ENCODE results near the gene PABPC1L.

The PABPC1L gene

GRCh38 chr20:44886828-44887227 lies 23.0 kb upstream of the PABPC1L start:
- no peak overlapping the region for H2AFZ ChIP-seq (ENCODE audit: low read depth, low read length)
- H3K27me3 ChIP-seq (ENCODE audit: insufficient read depth, low read length): no peaks in the 10 kb centered on the region
- peaks cover 14% of the 10 kb centered on the region for H3K4me1 ChIP-seq (ENCODE audit: insufficient read depth, low read length)
- H3K36me3 ChIP-seq (ENCODE audit: insufficient read depth, low read length): peaks cover 9% of the 10 kb centered on the region
- H3K9me3 ChIP-seq (ENCODE audit: low read length): no peaks in the 10 kb centered on the region
- H3K4me3 ChIP-seq (ENCODE audit: low read length): peak overlapping the region; percentile 99

GRCh38 chr20:44887466-44887865 lies 22.4 kb upstream of the PABPC1L start:
- Histone ChIP-seq H3K27me3 (ENCODE audit: insufficient read depth, low read length) (no peaks in the 10 kb centered on the region), H3K9me3 (ENCODE audit: low read length) (no peaks in the 10 kb centered on the region), H2AFZ (ENCODE audit: low read depth, low read length) (no peak overlapping the region), H3K4me3 (ENCODE audit: low read length) (peak overlapping the region; percentile 99), H3K36me3 (ENCODE audit: insufficient read depth, low read length) (peaks cover 9% of the 10 kb centered on the region), H3K4me1 (ENCODE audit: insufficient read depth, low read length) (peaks cover 14% of the 10 kb centered on the region)

- no peak overlapping the region for H2AFZ ChIP-seq (ENCODE audit: low read depth, low read length)
- H3K4me3 ChIP-seq (ENCODE audit: low read length): no peak overlapping the region
- H3K36me3 ChIP-seq (ENCODE audit: insufficient read depth, low read length): peaks cover 9% of the 10 kb centered on the region
- H3K27me3 ChIP-seq (ENCODE audit: insufficient read depth, low read length): no peaks in the 10 kb centered on the region
- H3K9me3 ChIP-seq (ENCODE audit: low read length): no peaks in the 10 kb centered on the region
- H3K4me1 ChIP-seq (ENCODE audit: insufficient read depth, low read length): peaks cover 14% of the 10 kb centered on the region
Observed at GRCh38 chr20:44888226-44889103, 21.4 kb upstream of the PABPC1L start.

- Histone ChIP-seq H3K4me1 (ENCODE audit: insufficient read depth, low read length) (peaks cover 8% of the 10 kb centered on the region), H3K36me3 (ENCODE audit: insufficient read depth, low read length) (peaks cover 13% of the 10 kb centered on the region), H2AFZ (ENCODE audit: low read depth, low read length) (no peak overlapping the region), H3K4me3 (ENCODE audit: low read length) (no peak overlapping the region), H3K9me3 (ENCODE audit: low read length) (no peaks in the 10 kb centered on the region), H3K27me3 (ENCODE audit: insufficient read depth, low read length) (no peaks in the 10 kb centered on the region)
Observed at GRCh38 chr20:44891826-44892225, 18.0 kb upstream of the PABPC1L start.

- H3K4me1 ChIP-seq (ENCODE audit: insufficient read depth, low read length): no peaks in the 10 kb centered on the region
- H2AFZ ChIP-seq (ENCODE audit: low read depth, low read length): no peak overlapping the region
- H3K4me3 ChIP-seq (ENCODE audit: low read length): no peak overlapping the region
- peaks cover 8% of the 10 kb centered on the region for H3K36me3 ChIP-seq (ENCODE audit: insufficient read depth, low read length)
- peaks cover 2% of the 10 kb centered on the region for H3K9me3 ChIP-seq (ENCODE audit: low read length)
- H3K27me3 ChIP-seq (ENCODE audit: insufficient read depth, low read length): no peaks in the 10 kb centered on the region
Observed at GRCh38 chr20:44894959-44895358, 14.9 kb upstream of the PABPC1L start.

- H3K27me3 ChIP-seq (ENCODE audit: insufficient read depth, low read length): no peaks in the 10 kb centered on the region
- H3K9me3 ChIP-seq (ENCODE audit: low read length): peaks cover 2% of the 10 kb centered on the region
- no peak overlapping the region for H2AFZ ChIP-seq (ENCODE audit: low read depth, low read length)
- H3K4me3 ChIP-seq (ENCODE audit: low read length): no peak overlapping the region
- H3K36me3 ChIP-seq (ENCODE audit: insufficient read depth, low read length): peaks cover 17% of the 10 kb centered on the region
- H3K4me1 ChIP-seq (ENCODE audit: insufficient read depth, low read length): no peaks in the 10 kb centered on the region
Observed at GRCh38 chr20:44896583-44896982, 13.3 kb upstream of the PABPC1L start.

GRCh38 chr20:44897133-44897532 lies 12.7 kb upstream of the PABPC1L start:
- no peak overlapping the region for H2AFZ ChIP-seq (ENCODE audit: low read depth, low read length)
- H3K4me3 ChIP-seq (ENCODE audit: low read length): no peak overlapping the region
- H3K36me3 ChIP-seq (ENCODE audit: insufficient read depth, low read length): peaks cover 22% of the 10 kb centered on the region
- H3K27me3 ChIP-seq (ENCODE audit: insufficient read depth, low read length): no peaks in the 10 kb centered on the region
- H3K9me3 ChIP-seq (ENCODE audit: low read length): peaks cover 2% of the 10 kb centered on the region
- no peaks in the 10 kb centered on the region for H3K4me1 ChIP-seq (ENCODE audit: insufficient read depth, low read length)

GRCh38 chr20:44900231-44900854 lies 9.5 kb upstream of the PABPC1L start:
- Histone ChIP-seq H3K9me3 (ENCODE audit: low read length) (peaks cover 2% of the 10 kb centered on the region), H3K27me3 (ENCODE audit: insufficient read depth, low read length) (no peaks in the 10 kb centered on the region), H2AFZ (ENCODE audit: low read depth, low read length) (no peak overlapping the region), H3K36me3 (ENCODE audit: insufficient read depth, low read length) (peaks cover 50% of the 10 kb centered on the region), H3K4me1 (ENCODE audit: insufficient read depth, low read length) (no peaks in the 10 kb centered on the region), H3K4me3 (ENCODE audit: low read length) (no peak overlapping the region)

- H3K4me1 ChIP-seq (ENCODE audit: insufficient read depth, low read length): no peaks in the 10 kb centered on the region
- H2AFZ ChIP-seq (ENCODE audit: low read depth, low read length): no peak overlapping the region
- H3K36me3 ChIP-seq (ENCODE audit: insufficient read depth, low read length): peaks cover 64% of the 10 kb centered on the region
- H3K9me3 ChIP-seq (ENCODE audit: low read length): peaks cover 2% of the 10 kb centered on the region
- no peak overlapping the region for H3K4me3 ChIP-seq (ENCODE audit: low read length)
- H3K27me3 ChIP-seq (ENCODE audit: insufficient read depth, low read length): no peaks in the 10 kb centered on the region
Observed at GRCh38 chr20:44901974-44902373, 7.9 kb upstream of the PABPC1L start.

GRCh38 chr20:44904377-44904776 lies 5.5 kb upstream of the PABPC1L start:
- no peak overlapping the region for H2AFZ ChIP-seq (ENCODE audit: low read depth, low read length)
- no peaks in the 10 kb centered on the region for H3K9me3 ChIP-seq (ENCODE audit: low read length)
- no peaks in the 10 kb centered on the region for H3K27me3 ChIP-seq (ENCODE audit: insufficient read depth, low read length)
- H3K36me3 ChIP-seq (ENCODE audit: insufficient read depth, low read length): peaks cover 79% of the 10 kb centered on the region
- H3K4me3 ChIP-seq (ENCODE audit: low read length): no peak overlapping the region
- no peaks in the 10 kb centered on the region for H3K4me1 ChIP-seq (ENCODE audit: insufficient read depth, low read length)

GRCh38 chr20:44908987-44909871 lies 631 bp upstream of the PABPC1L start:
- Histone ChIP-seq H3K9me3 (ENCODE audit: low read length) (no peaks in the 10 kb centered on the region), H3K36me3 (ENCODE audit: insufficient read depth, low read length) (peaks cover 40% of the 10 kb centered on the region)

GRCh38 chr20:44910690-44911262 lies 916 bp downstream of the PABPC1L start:
- Histone ChIP-seq H3K4me3 (ENCODE audit: low read length) (peak overlapping the region; percentile 39), H3K27me3 (ENCODE audit: insufficient read depth, low read length) (no peaks in the 10 kb centered on the region), H3K4me1 (ENCODE audit: insufficient read depth, low read length) (no peaks in the 10 kb centered on the region), H3K9me3 (ENCODE audit: low read length) (no peaks in the 10 kb centered on the region), H3K36me3 (ENCODE audit: insufficient read depth, low read length) (peaks cover 26% of the 10 kb centered on the region), H2AFZ (ENCODE audit: low read depth, low read length) (no peak overlapping the region)

More at GRCh38 chr20:44908987-44909871, 631 bp upstream of the PABPC1L start:
- H2AFZ ChIP-seq (ENCODE audit: low read depth, low read length): no peak overlapping the region
- H3K4me1 ChIP-seq (ENCODE audit: insufficient read depth, low read length): no peaks in the 10 kb centered on the region
- no peak overlapping the region for H3K4me3 ChIP-seq (ENCODE audit: low read length)
- no peaks in the 10 kb centered on the region for H3K27me3 ChIP-seq (ENCODE audit: insufficient read depth, low read length)
